ENCODE data around the gene PTPRU.

GRCh38 chr1:29247044-29247443 is 10.7 kb downstream of the PTPRU start:
- TF ChIP-seq CTCF (IDR thresholded peaks at IDR 0.05) (no peak), POLR2AphosphoS5 (IDR thresholded peaks at IDR 0.05; ENCODE audit: insufficient read depth in 1 of 2, low read depth in 1 of 2) (no peak)

Data from vagina (tissue), 2 donors.